GM19463 (cell line): ENCODE data around the gene GCN1.

Experiments used
- ATAC-seq: cut with Tn5 transposase; IDR thresholded peaks from one replicate; pipeline ENCODE4 v1.9.1; 2021; ENCODE audit warnings: mild to moderate bottlenecking, moderate library complexity; ENCODE audit not compliant: unreplicated experiment

GCN1 gene

DNA sequence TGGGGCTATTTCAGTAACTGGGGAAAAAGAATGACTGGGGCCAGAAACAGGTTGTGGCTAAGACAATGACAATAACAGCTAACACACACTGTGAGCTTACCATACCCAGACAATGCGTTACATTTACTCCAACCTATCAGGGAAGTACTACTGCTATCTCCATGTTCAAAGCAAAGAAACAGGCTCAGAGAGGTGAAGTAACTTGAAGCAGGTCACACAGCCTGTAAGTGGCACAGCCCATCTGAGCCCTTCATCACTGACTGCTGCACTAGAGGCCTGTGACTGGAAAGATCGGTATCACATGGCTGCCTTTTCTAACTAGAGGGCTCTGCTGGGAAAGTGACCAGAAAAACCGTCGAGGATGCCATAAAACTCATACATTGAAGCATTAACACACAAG lies 7.9 kb downstream of the GCN1 start:
- ATAC-seq: no peak

DNA sequence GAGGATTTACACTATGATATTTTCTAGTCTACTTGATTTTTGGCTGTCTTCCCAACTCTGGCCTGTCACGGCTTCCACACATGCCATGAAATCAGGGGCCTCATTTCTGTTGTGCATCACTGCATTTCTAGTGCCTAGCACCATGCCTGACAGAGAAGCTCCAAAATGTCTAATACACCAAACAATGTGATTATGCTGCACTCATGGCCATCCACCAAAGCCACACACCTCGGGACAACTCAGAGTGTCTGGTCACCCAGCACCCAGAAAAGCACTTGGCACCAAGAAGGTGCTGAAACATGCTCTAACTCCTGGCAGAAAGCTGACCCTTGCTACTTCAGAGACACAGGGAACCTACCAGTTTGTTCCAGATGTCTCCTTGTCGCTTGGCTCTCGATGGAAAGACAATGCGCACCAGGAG lies 11.3 kb downstream of the GCN1 start:
- no peak for ATAC-seq

DNA sequence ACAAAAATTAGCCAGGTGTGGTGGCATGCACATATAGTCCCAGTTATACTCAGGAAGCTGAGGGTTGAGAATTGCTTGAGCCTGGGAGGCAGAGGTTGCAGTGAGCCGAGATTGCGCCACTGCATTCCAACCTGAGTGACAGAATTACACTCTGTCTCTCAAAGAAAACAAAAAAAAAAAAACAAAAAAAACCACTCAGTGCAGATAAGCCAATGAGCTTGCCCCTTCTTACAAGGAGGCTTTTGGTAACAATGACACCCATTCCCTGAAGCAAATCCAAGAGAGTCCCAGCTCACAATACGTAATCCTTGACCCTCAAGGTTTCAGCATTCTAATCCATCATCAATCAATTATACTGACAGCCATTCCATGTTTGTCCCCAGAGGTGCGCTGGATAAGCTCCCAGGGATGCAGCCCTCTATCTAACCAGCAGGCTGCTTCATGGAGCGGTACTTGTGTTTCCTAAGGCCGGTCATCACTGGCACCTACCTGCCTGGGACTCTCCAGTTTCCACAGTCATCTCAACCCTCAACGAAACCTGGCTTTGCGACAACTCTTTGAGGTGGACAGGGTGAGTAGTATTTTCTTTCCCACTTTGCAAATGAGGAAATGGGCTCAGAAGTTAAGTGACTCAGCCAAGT lies 12.4 kb downstream of the GCN1 start:
- no peak for ATAC-seq

DNA sequence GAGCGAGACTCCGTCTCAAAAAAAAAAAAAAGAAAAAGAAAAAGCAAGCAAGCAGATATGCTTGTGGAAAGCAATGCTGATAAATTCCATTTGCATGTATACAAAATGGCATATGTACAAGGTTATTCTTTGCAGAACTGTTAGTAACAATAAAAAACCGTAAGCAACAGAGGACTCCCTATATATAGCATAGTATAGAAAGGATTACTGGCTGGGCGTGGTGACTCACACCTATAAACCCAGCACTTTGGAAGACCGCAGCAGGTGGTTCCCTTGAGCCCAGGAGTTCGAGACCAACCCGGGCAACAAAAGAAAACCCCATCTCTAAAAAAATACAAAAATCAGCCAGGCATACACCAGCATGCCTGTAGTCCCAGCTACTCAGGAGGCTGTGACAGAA lies 13.5 kb downstream of the GCN1 start:
- ATAC-seq: no peak

DNA sequence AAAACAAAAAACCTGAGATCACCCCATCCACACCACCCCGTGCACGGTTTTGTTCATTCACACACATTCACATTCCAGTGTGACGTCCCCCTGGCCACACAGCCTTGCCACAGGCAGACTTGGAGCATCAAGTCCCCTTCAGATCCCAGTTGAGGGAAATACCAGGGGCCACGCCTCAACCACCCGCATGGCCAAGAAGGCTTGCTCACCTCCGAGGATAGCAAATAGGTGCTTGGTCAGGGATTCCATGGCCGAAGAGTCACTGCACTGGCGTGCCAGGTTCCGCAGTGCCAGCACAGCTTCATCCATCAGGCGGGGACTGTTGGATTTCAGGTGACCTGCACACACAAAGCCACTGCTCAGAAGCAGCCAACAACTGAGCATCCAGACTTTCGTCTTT lies 19.0 kb downstream of the GCN1 start:
- no peak for ATAC-seq

DNA sequence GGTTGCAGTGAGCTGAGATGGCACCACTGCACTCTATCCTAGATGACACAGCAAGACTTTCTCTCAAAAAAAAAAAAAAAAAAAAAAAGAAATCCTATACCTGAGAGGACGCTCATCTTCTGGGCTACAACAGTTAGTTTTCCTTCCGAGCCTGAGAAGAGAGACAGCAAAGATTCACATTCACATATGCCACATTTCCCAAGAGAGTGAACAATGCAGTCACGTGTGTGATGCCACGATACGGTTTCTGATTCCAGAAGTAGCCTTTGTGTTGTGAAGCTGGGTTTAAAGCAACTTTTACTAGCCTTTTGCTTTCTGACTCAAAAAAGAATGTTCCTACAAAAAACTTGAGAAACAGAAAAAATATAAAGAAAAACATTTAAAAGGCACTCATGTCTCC lies 19.5 kb downstream of the GCN1 start:
- ATAC-seq: no peak

DNA sequence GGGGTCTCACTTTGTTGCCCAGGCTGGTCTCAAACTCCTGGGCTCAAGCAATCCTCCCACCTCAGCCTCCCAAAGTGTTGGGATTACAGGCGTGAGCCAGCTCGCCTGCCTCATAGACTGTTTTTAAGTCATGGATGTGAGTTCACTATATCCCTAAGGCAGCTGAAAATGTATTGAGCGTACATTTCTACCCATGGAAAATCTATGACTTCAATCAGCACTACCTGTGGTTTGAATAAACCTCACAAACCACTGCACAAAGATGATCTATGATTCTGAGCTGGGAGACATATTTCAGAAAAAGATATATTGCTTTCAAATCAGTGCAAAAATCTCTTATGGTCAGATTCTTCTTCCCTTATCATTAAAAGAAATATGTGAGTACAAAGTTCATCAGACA lies 22.5 kb downstream of the GCN1 start:
- no peak for ATAC-seq

DNA sequence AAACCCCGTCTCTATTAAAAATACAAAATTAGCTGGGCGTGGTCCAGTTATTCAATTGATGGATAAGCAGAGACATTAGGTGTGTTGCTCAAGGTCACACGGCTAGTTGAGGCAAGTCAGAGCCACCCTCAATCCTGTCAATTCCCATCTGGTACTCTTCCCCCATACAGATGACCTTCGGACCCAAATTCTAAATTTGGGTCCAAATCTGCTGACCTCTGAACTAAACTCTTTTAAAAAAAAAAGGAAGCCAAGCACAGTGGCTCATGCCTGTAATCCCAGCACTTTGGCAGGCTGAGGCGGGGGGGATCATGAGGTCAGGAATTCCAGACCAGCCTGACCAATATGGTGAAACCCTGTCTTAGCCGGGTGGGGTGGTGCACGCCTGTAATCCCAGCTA lies 23.9 kb downstream of the GCN1 start:
- no peak for ATAC-seq

DNA sequence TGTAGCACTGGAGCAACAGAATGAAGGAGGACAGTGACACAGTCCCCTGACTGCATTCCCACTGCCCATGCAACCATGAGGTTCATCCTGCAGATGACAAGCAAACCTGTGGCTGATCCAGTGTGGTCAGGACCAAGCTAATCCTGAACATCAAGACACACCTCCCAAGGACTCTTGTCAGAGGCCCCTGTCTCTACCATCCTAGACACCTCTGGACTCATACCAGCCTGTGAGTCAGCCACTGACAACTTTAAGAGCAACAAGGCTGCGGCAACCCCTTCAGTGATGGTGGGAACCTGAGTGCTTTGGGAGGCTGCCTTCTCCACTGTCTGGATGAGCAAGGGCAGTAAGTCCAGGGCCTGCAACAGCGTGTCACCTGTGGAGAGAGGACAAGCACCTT lies 24.6 kb downstream of the GCN1 start:
- no peak for ATAC-seq

DNA sequence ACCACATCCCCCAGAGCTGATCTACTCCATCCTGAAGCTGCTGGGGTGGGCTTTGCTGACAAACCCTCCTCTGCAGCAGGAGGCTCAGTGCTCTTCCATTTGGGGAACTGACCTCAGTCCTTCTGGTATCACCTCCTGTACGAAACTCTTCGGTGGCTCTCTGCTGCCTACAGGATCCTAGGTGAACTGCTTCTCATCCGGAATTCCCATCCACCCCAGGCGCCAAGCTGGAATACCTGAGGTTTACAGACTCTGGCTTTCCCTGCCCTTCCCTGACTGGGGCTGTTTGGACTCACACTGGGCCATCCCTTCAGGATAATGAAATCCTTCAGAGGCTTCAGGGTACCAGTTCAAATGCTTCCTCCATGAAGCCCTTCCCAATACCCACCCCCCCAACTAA lies 26.2 kb downstream of the GCN1 start:
- ATAC-seq: no peak

DNA sequence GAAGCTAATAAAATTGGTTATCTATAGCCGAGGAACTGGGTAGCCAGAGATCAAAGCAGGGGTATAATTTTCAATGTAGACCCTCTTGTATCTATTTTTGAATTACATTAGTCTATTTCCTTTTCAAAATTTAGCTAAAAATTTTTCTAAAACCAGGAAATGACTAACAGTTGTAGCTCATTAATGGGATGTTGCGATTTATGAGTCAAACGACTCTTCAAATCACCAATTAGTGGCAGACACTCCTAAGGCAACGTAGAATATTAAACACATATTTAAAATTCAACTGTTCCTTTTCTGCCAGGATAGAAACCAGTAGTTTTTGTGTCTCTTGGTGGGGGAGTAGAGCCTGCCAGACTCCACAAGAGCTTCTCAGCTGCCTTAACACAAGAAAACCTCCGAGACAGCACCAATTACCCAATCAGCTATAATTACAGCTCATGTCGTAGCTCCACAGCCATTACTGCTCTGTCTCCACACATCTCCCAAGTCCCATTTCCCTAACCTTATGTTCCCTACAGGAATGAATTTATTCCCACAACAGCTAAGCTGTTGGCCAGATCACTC lies 26.9 kb downstream of the GCN1 start:
- no peak for ATAC-seq

DNA sequence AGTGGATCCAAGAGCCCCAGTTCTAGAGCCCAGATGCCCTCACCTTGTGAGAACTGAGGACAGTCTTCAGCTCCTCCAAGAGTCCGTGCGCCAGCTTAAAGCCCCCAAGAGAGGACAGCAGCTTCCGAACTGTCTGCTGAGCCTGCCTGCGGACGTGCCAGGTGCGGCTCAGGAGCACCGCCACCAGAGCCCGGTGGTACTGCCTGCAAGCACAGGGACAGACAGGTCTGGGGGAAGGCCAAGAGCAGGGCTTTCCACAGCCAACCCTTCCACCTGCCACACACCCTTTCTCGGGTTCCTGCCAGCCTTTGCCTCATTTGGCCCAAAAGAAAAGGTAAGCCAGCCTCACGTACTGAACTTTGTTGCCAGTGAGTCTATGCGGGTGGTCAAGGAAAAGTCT lies 30.2 kb downstream of the GCN1 start:
- no peak for ATAC-seq

DNA sequence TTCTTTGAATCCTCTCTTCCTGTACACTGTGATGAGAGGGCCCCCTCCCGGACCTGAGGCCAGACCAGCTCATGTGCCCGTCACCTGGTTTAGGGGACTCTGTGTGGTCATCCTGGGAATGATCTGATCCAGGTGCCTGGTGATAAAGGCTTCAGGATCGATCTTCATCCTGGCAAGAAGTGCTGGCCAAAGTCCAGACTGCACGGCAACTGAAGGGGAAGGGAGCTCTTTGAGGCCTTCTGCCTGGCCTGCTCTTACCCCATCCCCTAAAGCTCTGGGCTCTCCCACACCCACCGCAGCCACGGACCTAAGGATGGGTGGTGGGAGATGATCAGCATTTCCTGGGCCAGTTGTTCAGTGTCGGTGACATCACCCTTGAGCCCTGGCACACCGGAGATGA lies 31.8 kb downstream of the GCN1 start:
- ATAC-seq: no peak

DNA sequence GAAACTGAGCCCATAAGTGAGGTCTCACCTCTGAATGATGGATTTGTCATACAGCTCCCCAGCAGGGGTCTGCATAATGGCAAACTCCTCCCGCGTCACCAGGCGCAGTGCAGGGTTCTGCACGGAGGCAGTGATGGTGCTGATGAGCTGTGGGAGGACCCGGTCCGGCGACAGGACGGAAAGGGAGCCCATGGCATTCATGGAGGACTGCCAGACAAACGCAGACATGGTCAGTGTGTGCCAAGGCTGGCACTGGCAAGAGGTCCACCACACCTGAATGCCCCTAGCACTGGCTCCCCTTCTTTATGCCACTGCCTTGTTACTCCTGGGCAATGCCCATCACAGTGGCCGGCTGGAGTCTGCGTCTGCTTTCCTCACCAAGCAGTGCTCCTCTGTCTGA lies 32.7 kb downstream of the GCN1 start:
- ATAC-seq: no peak

DNA sequence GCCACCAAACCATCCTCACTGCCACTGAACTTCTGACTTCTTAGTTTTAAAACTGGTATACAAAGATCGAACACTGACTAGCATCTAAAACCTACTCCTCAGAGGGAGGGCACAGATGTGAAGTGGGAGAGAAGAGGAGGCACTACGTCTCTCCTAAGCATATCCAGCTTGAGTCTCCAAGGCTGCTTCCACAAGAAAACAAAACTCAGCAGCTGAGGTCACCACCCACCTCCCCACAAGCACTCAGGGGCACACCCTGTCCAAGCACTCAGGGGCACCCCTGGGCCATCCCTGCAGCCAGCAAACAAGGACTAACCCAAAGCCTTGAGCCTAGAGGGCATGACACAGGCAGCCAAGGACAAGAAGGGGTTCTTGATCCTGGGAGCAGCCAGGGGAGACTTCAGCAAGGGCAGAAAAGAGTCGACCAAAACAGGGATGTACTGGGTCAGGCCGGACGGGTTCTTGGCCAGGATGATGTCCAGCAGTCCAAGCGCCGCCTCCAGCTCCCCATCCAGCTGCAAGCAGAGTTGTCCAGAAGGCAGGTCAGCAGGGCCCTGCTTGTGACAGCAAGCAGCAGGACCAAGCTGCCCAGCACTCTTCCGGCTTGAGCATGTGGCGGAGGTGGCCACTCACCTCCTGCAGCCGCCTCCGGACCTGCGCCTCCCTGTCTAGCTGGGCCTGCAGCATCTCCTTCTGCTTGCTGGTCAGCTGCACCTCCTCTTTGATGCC lies 34.8 kb downstream of the GCN1 start:
- ATAC-seq: no peak

DNA sequence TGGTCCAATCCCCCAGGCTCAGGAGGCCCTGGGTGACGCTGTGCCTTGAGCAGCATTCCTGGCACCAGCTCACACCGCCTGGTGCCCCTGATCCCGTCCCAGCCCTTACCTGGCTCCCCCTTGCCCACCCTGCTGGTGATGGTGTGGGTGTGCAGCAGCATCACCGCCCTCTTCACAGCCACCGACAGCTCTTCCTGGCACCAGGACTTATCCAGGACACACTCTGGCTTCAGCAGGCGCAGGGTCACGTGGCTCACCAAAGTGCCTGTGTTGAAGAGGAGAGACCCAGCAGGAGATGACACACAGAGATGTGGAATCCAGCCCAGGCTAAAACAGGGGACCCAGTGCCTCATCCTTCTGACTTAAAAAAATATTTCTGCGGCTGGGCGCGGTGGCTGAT lies 36.2 kb downstream of the GCN1 start:
- ATAC-seq: no peak

DNA sequence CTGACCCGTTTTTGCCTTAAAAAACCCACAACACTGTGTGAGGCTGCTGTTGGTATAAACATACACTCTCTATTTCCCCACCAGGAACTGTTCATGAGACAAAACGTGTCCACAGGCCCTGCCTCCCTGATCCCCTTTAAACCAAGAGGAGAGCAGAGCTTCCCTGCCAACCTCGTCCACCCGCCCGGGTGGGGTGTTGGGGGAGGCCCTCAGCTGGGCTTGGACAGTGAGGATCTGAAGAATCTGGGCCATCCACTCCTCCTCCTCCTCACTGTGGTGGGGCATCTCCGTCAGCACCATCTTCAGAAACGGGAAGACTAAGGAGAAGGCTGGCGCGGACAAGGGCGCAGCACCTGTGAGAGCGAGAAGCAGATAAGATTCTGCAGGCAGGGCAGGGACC lies 36.8 kb downstream of the GCN1 start:
- ATAC-seq: no peak

DNA sequence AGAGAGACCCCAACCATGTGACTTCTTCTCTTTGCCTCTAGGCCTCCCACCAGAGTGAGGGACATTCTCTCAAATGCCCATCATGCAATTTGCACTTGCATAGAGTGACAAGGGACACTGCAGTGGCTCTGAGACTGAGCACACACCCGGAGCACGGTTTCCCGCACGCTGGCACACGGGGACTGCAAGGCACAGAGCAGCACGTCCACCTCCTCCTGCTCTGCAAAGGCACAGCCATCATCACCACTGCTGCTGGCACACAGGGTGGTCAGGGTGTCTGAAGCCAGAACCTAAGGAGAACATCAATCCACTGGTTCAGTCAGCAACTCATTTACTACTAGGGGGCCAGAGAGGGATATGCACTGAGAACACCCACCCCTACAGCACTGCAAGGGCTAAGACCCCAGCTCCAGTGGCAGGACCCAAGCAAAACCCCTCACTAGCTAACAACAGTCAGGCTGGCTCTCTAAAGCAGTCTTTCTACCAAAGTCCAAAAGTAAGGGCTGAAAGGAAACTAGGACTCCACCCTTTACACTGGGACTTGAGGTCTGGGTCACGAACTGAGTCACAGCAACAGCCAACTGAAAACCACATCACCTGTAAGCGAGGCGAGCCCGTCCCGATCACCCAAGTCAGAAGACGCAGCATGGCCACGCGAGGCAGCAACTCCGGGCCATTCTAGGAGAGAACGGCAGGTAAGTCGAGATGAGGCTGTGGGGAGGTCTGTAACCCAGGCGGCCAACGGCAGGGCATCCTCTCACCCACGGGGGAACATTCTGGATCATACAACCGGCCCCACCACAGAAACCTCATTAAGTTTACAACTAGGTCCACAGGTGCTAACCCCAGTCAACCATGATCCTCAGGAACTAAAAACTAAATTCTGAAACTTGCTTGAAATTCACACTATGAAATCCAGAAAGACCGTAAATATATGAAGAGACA lies 37.9 kb downstream of the GCN1 start:
- no peak for ATAC-seq

DNA sequence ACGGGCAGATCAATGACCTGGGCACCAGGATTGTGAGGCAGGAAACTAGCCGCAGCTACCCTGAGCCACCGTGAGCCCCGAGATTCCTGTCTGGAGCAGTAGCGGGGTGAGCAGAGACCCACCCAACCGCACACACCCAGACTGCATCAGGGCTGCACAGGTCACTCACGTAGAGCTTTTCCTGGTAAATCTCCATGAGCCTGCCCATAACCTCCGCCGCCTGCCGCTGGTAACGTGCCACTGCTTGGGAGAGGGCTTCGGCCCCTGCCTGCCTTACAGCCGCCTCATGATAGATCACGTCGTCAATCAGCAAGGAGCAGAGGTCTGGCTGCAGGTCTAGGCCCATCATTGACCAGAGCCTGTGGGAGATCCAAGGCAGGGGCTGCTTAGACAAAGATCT lies 39.4 kb downstream of the GCN1 start:
- no peak for ATAC-seq

DNA sequence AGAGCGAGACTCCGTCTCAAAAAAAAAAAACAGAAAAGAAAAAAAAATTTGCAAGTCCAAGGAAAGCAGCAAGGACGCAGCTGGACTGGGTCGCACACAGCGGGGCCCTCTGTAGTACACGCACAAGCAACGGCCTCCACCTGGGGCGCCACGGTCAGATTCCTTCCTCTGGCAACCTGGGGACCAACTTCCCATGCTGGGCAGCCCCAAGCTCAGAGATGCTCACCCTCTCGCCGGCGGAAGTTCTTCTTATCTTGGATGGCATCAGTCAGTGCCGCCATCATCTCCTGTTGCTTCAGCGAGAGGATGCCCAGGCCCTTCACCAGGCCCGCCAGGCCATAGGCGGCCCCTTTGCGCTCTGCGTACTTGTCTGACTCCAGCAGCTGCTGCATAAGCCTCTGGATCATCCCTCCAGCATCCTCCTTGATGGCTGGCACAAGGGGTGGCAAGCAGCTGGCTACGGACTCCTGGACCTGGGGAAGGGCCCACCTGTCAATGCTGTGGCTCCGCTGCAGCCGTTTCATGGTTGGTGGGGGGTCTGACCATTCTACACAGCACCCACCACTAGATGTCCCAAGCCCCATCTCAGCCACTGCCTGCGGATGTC lies 43.5 kb downstream of the GCN1 start:
- ATAC-seq: no peak

DNA sequence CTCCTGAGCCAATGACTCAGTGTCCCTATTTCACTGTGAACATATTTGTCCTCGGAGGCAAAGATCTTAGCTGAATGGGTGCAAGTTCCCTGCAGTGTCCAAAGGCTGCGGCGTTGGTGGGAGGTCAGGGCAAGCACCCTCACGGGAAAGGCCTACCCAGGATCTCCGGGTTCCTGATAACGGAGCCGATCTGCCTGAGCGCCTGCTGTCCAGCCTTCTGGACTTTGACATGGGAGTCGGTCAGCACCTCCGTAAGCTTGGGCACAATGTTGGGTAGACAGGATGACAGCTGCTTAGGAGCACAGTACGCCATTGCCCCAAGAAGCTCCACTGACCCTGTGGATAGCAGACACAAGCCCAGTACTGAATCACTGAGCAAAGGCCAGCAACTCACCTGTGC lies 46.5 kb downstream of the GCN1 start:
- ATAC-seq: no peak
